ENCODE results near the gene AKT2.

- no peak for TF ChIP-seq CTCF (IDR thresholded peaks at IDR 0.05)
- TF ChIP-seq EP300 (IDR thresholded peaks at IDR 0.05; ENCODE audit: low read depth), result no peak
- TF ChIP-seq POLR2A (IDR thresholded peaks at IDR 0.05), result no peak
- no peak for TF ChIP-seq POLR2AphosphoS5 (IDR thresholded peaks at IDR 0.05)
Measured at GRCh38 chr19:40282920-40283319, 2.2 kb downstream of the AKT2 start.

Measured in transverse colon (tissue), 4 donors.